ENCODE measurements around the gene GRPEL1. TPM values are rescaled to one million over a fixed set of nuclear protein-coding genes. Genes with fewer than 3 reads are reported as not detected.

The GRPEL1 gene
- total and polyA plus RNA-seq, 9 of the 15 experiments (the other 6 are each of a cell fraction or from before 2014, with no cell fraction given), result 43.4 to 192 (median 86.6) TPM

GRCh38 chr4:7067452-7068278 lies at the start of gene GRPEL1 (continued):
- TF ChIP-seq MGA (IDR thresholded peaks at IDR 0.05) (peak; percentile 92), ZNF407 (IDR thresholded peaks at IDR 0.05; ENCODE audit: low read depth) (peak; percentile 83), E2F3 (CRISPR knock-in tag; IDR thresholded peaks at IDR 0.05) (no peak), HOMEZ (CRISPR knock-in tag; IDR thresholded peaks at IDR 0.05) (no peak)

Measured in K562 (cell line).